ENCODE results near the gene PAX2. TPM values are rescaled to one million over a fixed set of nuclear protein-coding genes. Genes with fewer than 3 reads are reported as not detected.

The PAX2 gene
- total RNA-seq, 1 experiment from 2014 or later, result 0.09 TPM

DNA sequence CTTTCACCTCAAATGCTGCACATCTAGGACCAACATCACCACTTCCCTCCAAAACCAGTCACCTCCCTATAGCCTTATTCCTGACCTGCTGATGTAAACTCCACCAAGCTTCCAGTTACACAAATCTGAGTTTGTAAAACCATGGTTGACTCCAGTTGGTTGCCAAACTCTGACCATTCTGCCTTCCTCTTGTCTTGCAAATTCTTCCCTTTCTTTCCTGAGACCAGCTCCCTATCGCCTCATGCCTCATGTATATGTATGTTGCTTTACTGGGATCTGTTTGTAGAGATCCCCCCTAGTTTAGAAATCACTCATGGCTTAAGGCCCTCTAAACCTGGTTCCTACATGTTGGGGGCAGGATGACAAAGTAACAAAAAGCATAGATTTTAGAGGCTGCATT, 31.3 kb downstream of the PAX2 start (continued):
- TF ChIP-seq SMAD4 (CRISPR knock-in tag; IDR thresholded peaks at IDR 0.05) (no peak), NFATC4 (CRISPR knock-in tag; IDR thresholded peaks at IDR 0.05) (no peak), SOX15 (CRISPR knock-in tag; IDR thresholded peaks at IDR 0.05) (no peak), NR3C1 (CRISPR knock-in tag; conservative IDR thresholded peaks at IDR 0.05; ENCODE audit: low read depth) (no peak)
- TF ChIP-seq, protein P1, sequence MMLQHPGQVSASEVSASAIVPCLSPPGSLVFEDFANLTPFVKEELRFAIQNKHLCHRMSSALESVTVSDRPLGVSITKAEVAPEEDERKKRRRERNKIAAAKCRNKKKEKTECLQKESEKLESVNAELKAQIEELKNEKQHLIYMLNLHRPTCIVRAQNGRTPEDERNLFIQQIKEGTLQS (CRISPR knock-in tag; conservative IDR thresholded peaks at IDR 0.05), result no peak
- TF ChIP-seq, protein P2, sequence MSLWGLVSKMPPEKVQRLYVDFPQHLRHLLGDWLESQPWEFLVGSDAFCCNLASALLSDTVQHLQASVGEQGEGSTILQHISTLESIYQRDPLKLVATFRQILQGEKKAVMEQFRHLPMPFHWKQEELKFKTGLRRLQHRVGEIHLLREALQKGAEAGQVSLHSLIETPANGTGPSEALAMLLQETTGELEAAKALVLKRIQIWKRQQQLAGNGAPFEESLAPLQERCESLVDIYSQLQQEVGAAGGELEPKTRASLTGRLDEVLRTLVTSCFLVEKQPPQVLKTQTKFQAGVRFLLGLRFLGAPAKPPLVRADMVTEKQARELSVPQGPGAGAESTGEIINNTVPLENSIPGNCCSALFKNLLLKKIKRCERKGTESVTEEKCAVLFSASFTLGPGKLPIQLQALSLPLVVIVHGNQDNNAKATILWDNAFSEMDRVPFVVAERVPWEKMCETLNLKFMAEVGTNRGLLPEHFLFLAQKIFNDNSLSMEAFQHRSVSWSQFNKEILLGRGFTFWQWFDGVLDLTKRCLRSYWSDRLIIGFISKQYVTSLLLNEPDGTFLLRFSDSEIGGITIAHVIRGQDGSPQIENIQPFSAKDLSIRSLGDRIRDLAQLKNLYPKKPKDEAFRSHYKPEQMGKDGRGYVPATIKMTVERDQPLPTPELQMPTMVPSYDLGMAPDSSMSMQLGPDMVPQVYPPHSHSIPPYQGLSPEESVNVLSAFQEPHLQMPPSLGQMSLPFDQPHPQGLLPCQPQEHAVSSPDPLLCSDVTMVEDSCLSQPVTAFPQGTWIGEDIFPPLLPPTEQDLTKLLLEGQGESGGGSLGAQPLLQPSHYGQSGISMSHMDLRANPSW (CRISPR knock-in tag; conservative IDR thresholded peaks at IDR 0.05; ENCODE audit: low read depth), result no peak

DNA sequence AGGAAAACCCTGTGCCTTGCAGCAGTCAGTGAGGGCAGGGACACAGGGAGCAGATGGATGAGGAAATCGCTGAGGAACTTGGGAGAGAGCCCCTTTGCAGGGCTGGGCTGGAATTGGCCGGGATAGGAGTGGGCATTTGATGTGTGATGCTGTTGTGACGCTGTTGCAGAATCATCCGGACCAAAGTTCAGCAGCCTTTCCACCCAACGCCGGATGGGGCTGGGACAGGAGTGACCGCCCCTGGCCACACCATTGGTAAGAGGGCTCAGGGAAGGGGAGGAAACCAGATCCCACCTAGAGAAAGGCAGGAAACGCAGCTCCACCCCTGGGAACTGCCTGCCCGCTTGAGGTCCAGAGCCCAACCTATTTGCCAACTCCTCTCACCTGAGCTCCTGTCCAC, 33.9 kb downstream of the PAX2 start:
- no peak for DNase-seq (ENCODE audit: low spot score)
- Mint-ChIP-seq H3K27me3 (ENCODE audit: low read depth) (peaks cover 38% of the 10 kb centered on the region), H3K4me1 (peaks cover 23% of the 10 kb centered on the region), H3K4me3 (no peak overlapping the region), H3K36me3 (0 out of 2 replicates have a peak, but pooled peaks cover 2% of the 10 kb centered on the region), H3K9me3 (no peaks in the 10 kb centered on the region; the same call in 1 of the 2 replicates), H3K27ac (no peak overlapping the region)
- TF ChIP-seq, protein P3, sequence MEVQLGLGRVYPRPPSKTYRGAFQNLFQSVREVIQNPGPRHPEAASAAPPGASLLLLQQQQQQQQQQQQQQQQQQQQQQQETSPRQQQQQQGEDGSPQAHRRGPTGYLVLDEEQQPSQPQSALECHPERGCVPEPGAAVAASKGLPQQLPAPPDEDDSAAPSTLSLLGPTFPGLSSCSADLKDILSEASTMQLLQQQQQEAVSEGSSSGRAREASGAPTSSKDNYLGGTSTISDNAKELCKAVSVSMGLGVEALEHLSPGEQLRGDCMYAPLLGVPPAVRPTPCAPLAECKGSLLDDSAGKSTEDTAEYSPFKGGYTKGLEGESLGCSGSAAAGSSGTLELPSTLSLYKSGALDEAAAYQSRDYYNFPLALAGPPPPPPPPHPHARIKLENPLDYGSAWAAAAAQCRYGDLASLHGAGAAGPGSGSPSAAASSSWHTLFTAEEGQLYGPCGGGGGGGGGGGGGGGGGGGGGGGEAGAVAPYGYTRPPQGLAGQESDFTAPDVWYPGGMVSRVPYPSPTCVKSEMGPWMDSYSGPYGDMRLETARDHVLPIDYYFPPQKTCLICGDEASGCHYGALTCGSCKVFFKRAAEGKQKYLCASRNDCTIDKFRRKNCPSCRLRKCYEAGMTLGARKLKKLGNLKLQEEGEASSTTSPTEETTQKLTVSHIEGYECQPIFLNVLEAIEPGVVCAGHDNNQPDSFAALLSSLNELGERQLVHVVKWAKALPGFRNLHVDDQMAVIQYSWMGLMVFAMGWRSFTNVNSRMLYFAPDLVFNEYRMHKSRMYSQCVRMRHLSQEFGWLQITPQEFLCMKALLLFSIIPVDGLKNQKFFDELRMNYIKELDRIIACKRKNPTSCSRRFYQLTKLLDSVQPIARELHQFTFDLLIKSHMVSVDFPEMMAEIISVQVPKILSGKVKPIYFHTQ (CRISPR knock-in tag; IDR thresholded peaks at IDR 0.05), result no peak
- TF ChIP-seq FOXP1 (CRISPR knock-in tag; IDR thresholded peaks at IDR 0.05; ENCODE audit: borderline replicate concordance) (no peak), ZBTB43 (CRISPR knock-in tag; IDR thresholded peaks at IDR 0.05) (no peak), NFE2L1 (CRISPR knock-in tag; IDR thresholded peaks at IDR 0.05) (no peak)
- CTCF ChIA-PET, result no interaction called here
- POLR2A ChIA-PET, result no interaction called here
- no peak for ATAC-seq

- ChIA-PET CTCF (interaction anchor here (0.8 to 1.3 kb wide), 2 partner anchors 37 to 89 kb away, joined by 3 read pairs; no protein-coding TSS in a partner anchor), POLR2A (no interaction called here)
- Mint-ChIP-seq H3K4me1 (peaks cover 17% of the 10 kb centered on the region), H3K27ac (no peak overlapping the region), H3K4me3 (no peak overlapping the region), H3K9me3 (no peaks in the 10 kb centered on the region; the same call in 1 of the 2 replicates), H3K36me3 (0 out of 2 replicates have a peak, but pooled peaks cover 2% of the 10 kb centered on the region), H3K27me3 (ENCODE audit: low read depth) (peaks cover 42% of the 10 kb centered on the region)
- ATAC-seq (no peak), DNase-seq (ENCODE audit: low spot score) (no peak)
- TF ChIP-seq HMGXB4 (CRISPR knock-in tag; IDR thresholded peaks at IDR 0.05) (no peak), NFYB (CRISPR knock-in tag; conservative IDR thresholded peaks at IDR 0.05; ENCODE audit: low read depth) (no peak), ARID4B (CRISPR knock-in tag; IDR thresholded peaks at IDR 0.05; ENCODE audit: borderline replicate concordance) (no peak), JUN (CRISPR knock-in tag; IDR thresholded peaks at IDR 0.05) (no peak), EMX1 (CRISPR knock-in tag; IDR thresholded peaks at IDR 0.05) (no peak), ZMAT4 (CRISPR knock-in tag; IDR thresholded peaks at IDR 0.05) (no peak), NFE2L1 (CRISPR knock-in tag; IDR thresholded peaks at IDR 0.05) (no peak), TEAD1 (CRISPR knock-in tag; IDR thresholded peaks at IDR 0.05) (no peak), NR1H2 (CRISPR knock-in tag; IDR thresholded peaks at IDR 0.05) (no peak), ELF4 (CRISPR knock-in tag; IDR thresholded peaks at IDR 0.05; ENCODE audit: low read depth) (no peak)
Measured at GRCh38 chr10:100780324-100780723, 34.9 kb downstream of the PAX2 start.

Measured in WTC11 (cell line).